Measurements from ENCODE around the gene CAMK2D. TPM values are rescaled to one million over a fixed set of nuclear protein-coding genes. Genes with fewer than 3 reads are reported as not detected.

The CAMK2D gene
- total RNA-seq, 1 experiment from 2014 or later, result 9.0 TPM

- TF ChIP-seq CTCF (conservative IDR thresholded peaks at IDR 0.05), result no peak
- Histone ChIP-seq H2BK5ac (ENCODE audit: insufficient read length, low read length) (no peak overlapping the region), H3K9me3 (ENCODE audit: control insufficient read depth, low read depth, low read length) (no peaks in the 10 kb centered on the region), H3K4me2 (ENCODE audit: insufficient read depth, insufficient read length, low read length) (no peak overlapping the region), H4K8ac (replicated peaks; ENCODE audit: insufficient read length, low read depth, low read length) (no peak overlapping the region), H3K18ac (ENCODE audit: insufficient read length, low read depth, low read length) (no peak overlapping the region), H3K27ac (ENCODE audit: insufficient read length, low read depth, low read length) (no peak overlapping the region), H3K4me1 (ENCODE audit: insufficient read depth, low read length) (no peaks in the 10 kb centered on the region), H4K20me1 (ENCODE audit: control insufficient read depth, insufficient read depth, insufficient read length) (no peaks in the 10 kb centered on the region), H2BK120ac (ENCODE audit: low read depth, low read length, poor library complexity, severe bottlenecking) (no peak overlapping the region), H3K79me2 (ENCODE audit: insufficient read depth, low read length) (no peaks in the 10 kb centered on the region), H3K79me1 (ENCODE audit: insufficient read depth, low read depth, low read length, poor library complexity, severe bottlenecking) (no peaks in the 10 kb centered on the region), H4K5ac (ENCODE audit: insufficient read length, low read depth, low read length) (no peak overlapping the region), H3K27me3 (ENCODE audit: insufficient read depth, low read length) (no peaks in the 10 kb centered on the region), H3K56ac (ENCODE audit: insufficient read length, low read depth, low read length) (no peak overlapping the region), H3K23ac (ENCODE audit: insufficient read length, low read depth, low read length) (no peak overlapping the region), H3K9ac (ENCODE audit: extremely low read depth, insufficient read length, low read length) (no peak overlapping the region), H2AK5ac (ENCODE audit: insufficient read length, low read length) (no peak overlapping the region), H2AFZ (ENCODE audit: low read length) (no peak overlapping the region), H3T11ph (ENCODE audit: low read length) (no peak overlapping the region), H3K14ac (ENCODE audit: insufficient read depth, low read length) (no peak overlapping the region), H3K4ac (ENCODE audit: low read depth, low read length) (no peak overlapping the region), H3K23me2 (ENCODE audit: insufficient read length, low read depth, low read length, poor library complexity, severe bottlenecking) (no peaks in the 10 kb centered on the region), H2BK20ac (ENCODE audit: low read depth, low read length, poor library complexity, severe bottlenecking) (no peak overlapping the region), H4K91ac (ENCODE audit: insufficient read length, low read depth, low read length) (no peak overlapping the region), H2BK12ac (ENCODE audit: insufficient read length, low read depth, low read length) (no peak overlapping the region), H2BK15ac (ENCODE audit: low read depth, low read length) (no peak overlapping the region)
- WGBS (ENCODE audit: extremely low coverage, insufficient read length, low lambda C conversion rate), result no CpG with 5 or more reads among the region's 6 CpGs
- Mint-ChIP-seq H3K4me1 (peaks cover 6 to 21% of the 10 kb centered on the region in 2 experiments), H3K9me3 (no peaks in the 10 kb centered on the region), H3K27me3 (ENCODE audit: low read depth) (no peaks in the 10 kb centered on the region), H3K27ac (no peak overlapping the region), H3K4me3 (no peak overlapping the region), H3K36me3 (ENCODE audit: insufficient read depth in 1 of 3, low read depth in 3 of 3) (no peaks in the 10 kb centered on the region)
- DNase-seq, result no peak
Measured at GRCh38 chr4:113442826-113443225, 318.7 kb downstream of the CAMK2D start.
